ENCODE results near the gene NSUN3.

NSUN3 gene

DNA sequence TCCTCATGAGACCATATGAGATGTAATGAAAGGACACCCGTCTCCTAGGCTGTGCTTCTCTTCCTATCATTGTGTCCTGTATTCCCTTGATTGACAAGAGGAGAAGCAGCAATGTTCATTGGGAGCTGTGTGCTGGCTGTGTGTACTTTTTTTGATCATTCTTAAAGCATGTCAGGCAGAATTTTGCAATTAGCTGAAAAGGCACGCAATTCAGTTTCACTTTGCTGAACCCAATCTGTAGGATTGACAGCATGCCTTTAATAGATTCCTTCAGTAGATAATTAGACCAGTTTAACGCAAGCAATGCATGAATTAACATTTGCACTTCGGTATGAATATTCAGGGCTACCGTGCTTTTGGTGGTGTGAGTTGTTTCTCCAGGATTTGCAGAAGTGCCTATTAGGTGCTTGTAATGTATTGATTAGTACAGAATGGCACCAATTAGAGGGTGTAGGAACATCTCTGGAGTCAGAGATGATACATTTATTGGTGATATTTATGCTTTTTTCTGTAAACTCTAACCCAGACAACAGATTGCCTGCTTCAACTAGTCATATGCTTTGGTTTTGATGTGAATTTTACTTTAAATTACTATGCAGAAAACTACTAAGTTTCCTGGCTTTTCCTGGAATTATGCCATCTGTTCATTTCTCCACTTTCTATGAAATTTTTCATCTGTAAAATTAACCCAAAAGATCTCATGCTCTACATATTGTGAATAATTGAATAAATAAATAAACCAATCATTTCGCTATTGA is 114.3 kb downstream of the NSUN3 start:
- no peak overlapping the region for H2BK12ac ChIP-seq (ENCODE audit: low read length in 2 of 2)
- WGBS: 88% methylated on average over 5 of the region's 6 CpGs
- no peak overlapping the region for H3K4me2 ChIP-seq (ENCODE audit: low read length, poor library complexity, severe bottlenecking)
- DNase-seq: no peak
- no peaks in the 10 kb centered on the region for H3K4me1 ChIP-seq (ENCODE audit: control insufficient read depth, insufficient read depth, low read depth, low read length)
- H4K8ac ChIP-seq (ENCODE audit: low read length): no peak overlapping the region
- H3K27ac ChIP-seq (ENCODE audit: low read length, poor library complexity, severe bottlenecking): no peak overlapping the region
- H3K18ac ChIP-seq (ENCODE audit: low read depth in 1 of 2, low read length in 2 of 2): no peak overlapping the region
- no peak overlapping the region for H3K4ac ChIP-seq (ENCODE audit: low read depth in 1 of 2, low read length in 2 of 2)
- no peak overlapping the region for H3K23ac ChIP-seq (ENCODE audit: low read length in 2 of 2)
- H2AFZ ChIP-seq (ENCODE audit: low read depth, low read length): no peak overlapping the region
- no peak overlapping the region for H3K14ac ChIP-seq (ENCODE audit: low read length in 2 of 2)
- no peaks in the 10 kb centered on the region for H3K27me3 ChIP-seq (ENCODE audit: control insufficient read depth in 1 of 2, insufficient read depth in 1 of 2, low read length in 2 of 2)
- no peaks in the 10 kb centered on the region for H3K36me3 ChIP-seq (ENCODE audit: control insufficient read depth in 1 of 2, insufficient read depth in 2 of 2, low read depth in 1 of 2, low read length in 2 of 2)
- H4K91ac ChIP-seq (ENCODE audit: low read length): no peak overlapping the region
- no peak overlapping the region for H2AK5ac ChIP-seq (ENCODE audit: low read length, severe bottlenecking)
- H2BK120ac ChIP-seq (ENCODE audit: low read depth, low read length): no peak overlapping the region
- H3K9me3 ChIP-seq (ENCODE audit: control insufficient read depth, low read length): no peaks in the 10 kb centered on the region
- no peaks in the 10 kb centered on the region for H3K79me1 ChIP-seq (replicated peaks; ENCODE audit: low read length, poor library complexity, severe bottlenecking)
- H3K9ac ChIP-seq (ENCODE audit: low read length): no peak overlapping the region
- no peak overlapping the region for H3K4me3 ChIP-seq (ENCODE audit: insufficient read depth in 1 of 2, low read depth in 1 of 2, low read length in 2 of 2)
- no peak overlapping the region for H2BK15ac ChIP-seq (ENCODE audit: low read depth, poor library complexity, severe bottlenecking)
- no peak overlapping the region for H2BK5ac ChIP-seq (ENCODE audit: low read depth, low read length, poor library complexity, severe bottlenecking)
